Stimulated activated CD4-positive, alpha-beta T cell treated with anti-CD3 and anti-CD28 coated beads, Interleukin-15, amount 100 ng/mL, for 24 hours (primary cell): ENCODE measurements around the gene SORBS1.
"Not testable (repeated sequence)": the region's sequence is repeated elsewhere in the genome, so short reads cannot be mapped to it uniquely, and the experiment has no call there.

Experiments
- DNase-seq: peaks from one replicate; pipeline ENCODE4 v3.0.0-alpha.2; 2020

The SORBS1 gene

GRCh38 chr10:95480102-95480900 lies 80.9 kb downstream of the SORBS1 start:
- DNase-seq, result no peak

- DNase-seq, result no peak
Measured at GRCh38 chr10:95478935-95479334, 82.2 kb downstream of the SORBS1 start.

- DNase-seq, result no peak
Measured at GRCh38 chr10:95478185-95478584, 83.0 kb downstream of the SORBS1 start.

- no peak for DNase-seq
Measured at GRCh38 chr10:95477175-95477520, 84.0 kb downstream of the SORBS1 start.

- DNase-seq, result no peak
Measured at GRCh38 chr10:95476469-95477174, 84.5 kb downstream of the SORBS1 start.

- DNase-seq, result no peak
Measured at GRCh38 chr10:95475827-95476468, 85.2 kb downstream of the SORBS1 start.

- DNase-seq, result no peak
Measured at GRCh38 chr10:95475003-95475383, 86.2 kb downstream of the SORBS1 start.

GRCh38 chr10:95474228-95475002 lies 86.8 kb downstream of the SORBS1 start:
- no peak for DNase-seq

- no peak for DNase-seq
Measured at GRCh38 chr10:95472304-95473088, 88.7 kb downstream of the SORBS1 start.

- DNase-seq, result no peak
Measured at GRCh38 chr10:95469676-95470075, 91.5 kb downstream of the SORBS1 start.

GRCh38 chr10:95469251-95469650 lies 91.9 kb downstream of the SORBS1 start:
- DNase-seq, result no peak

- not testable (repeated sequence) for DNase-seq
Measured at GRCh38 chr10:95467642-95468041, 93.5 kb downstream of the SORBS1 start.

GRCh38 chr10:95467162-95467599 lies 94.0 kb downstream of the SORBS1 start:
- no peak for DNase-seq

GRCh38 chr10:95466436-95466835 lies 94.7 kb downstream of the SORBS1 start:
- no peak for DNase-seq

GRCh38 chr10:95464280-95464679 lies 96.9 kb downstream of the SORBS1 start:
- DNase-seq, result no peak

- no peak for DNase-seq
Measured at GRCh38 chr10:95462740-95463667, 98.2 kb downstream of the SORBS1 start.

- no peak for DNase-seq
Measured at GRCh38 chr10:95461611-95462010, 99.6 kb downstream of the SORBS1 start.

- DNase-seq, result no peak
Measured at GRCh38 chr10:95459446-95460045, 101.6 kb downstream of the SORBS1 start.

GRCh38 chr10:95458871-95459270 lies 102.3 kb downstream of the SORBS1 start:
- DNase-seq, result no peak

GRCh38 chr10:95458014-95458413 lies 103.2 kb downstream of the SORBS1 start:
- DNase-seq, result no peak
